SK-N-MC (cell line): ENCODE data around the gene SENP3.

ENCODE experiments used
- EZH2 ChIP-seq: fragments of 200-600 bp; sonication (generic); IDR thresholded peaks from one replicate; pipeline ENCODE4 v1.6.1; 2017; ENCODE audit warnings: antibody characterized with exemption
- POLR2AphosphoS5 ChIP-seq: IDR thresholded peaks from 2 replicates; pipeline ENCODE4 v1.6.1; 2012; ENCODE audit warnings: mild to moderate bottlenecking, low read depth, low read length, borderline replicate concordance

DNA sequence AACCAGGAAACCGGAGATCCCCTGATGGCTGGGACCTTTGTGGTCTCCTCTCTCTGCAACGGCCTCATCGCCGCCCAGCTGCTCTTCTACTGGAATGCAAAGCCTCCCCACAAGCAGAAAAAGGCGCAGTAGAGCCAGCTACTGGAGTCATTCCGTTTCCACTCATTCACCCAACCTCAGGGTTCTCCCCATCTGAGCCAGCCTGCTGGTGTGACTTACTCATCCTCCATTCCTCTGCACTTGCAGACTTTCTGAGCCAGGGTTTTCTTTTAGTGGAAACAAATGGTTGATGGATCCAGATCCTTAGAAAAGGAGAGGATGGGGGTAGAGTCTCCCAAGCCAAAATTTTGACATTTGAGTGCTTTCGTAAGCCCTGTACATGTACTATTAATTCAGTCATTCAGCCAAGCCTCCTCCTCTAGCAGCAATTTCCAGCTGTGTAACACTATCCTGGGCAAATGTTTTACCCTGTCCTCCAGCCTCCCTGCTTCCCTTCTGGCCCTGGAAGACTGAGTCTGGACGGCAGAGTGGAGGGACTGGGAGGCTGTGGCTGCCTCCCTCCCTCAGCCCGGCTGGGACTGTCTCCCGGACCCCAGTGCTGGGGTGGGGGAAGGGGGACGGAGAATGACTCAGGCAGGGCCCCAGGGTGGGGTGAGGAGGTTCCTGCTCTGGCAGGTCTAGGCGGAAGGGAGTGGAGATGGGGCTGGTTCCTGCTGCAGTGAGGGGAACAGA lies 25.9 kb downstream of the SENP3 start:
- no peak for TF ChIP-seq POLR2AphosphoS5
- TF ChIP-seq EZH2, result no peak
